HL-60 (cell line): ENCODE data around the gene ZSCAN21.
"Not testable (repeated sequence)": the region's sequence is repeated elsewhere in the genome, so short reads cannot be mapped to it uniquely, and the experiment has no call there.

Experiments
- DNase-seq, 2 experiments: peaks; one replicate each; pipeline ENCODE4 v3.0.0-alpha.2; 2010 to 2020; ENCODE audit warnings: low read depth in 1 of 2, low spot score in 1 of 2
- H3K27ac ChIP-seq: fragments of 250-450 bp; sonication (Bioruptor Pico); replicated peaks from 2 replicates; pipeline ENCODE4 v1.5.1; 2020; ENCODE audit warnings: mild to moderate bottlenecking, moderate library complexity
- H3K27me3 ChIP-seq: fragments of 250-450 bp; sonication (Bioruptor Pico); 2 replicates; pipeline ENCODE4 v1.5.1; 2021; ENCODE audit warnings: mild to moderate bottlenecking, moderate library complexity; ENCODE audit not compliant: insufficient read depth, poor library complexity, severe bottlenecking
- H3K4me3 ChIP-seq: replicated peaks from 2 replicates; pipeline ENCODE4 v1.5.1; 2011; ENCODE audit warnings: mild to moderate bottlenecking, control low read depth, low read length; ENCODE audit not compliant: insufficient read depth
- CTCF ChIP-seq: IDR thresholded peaks from one replicate; pipeline ENCODE4 v1.5.1; 2011; ENCODE audit warnings: low read length, control low read depth, inconsistent platforms; ENCODE audit not compliant: insufficient read depth
- GABPA ChIP-seq: IDR thresholded peaks from 2 replicates; pipeline ENCODE4 v1.6.1; 2012; ENCODE audit warnings: low read depth
- POLR2AphosphoS5 ChIP-seq: IDR thresholded peaks from 2 replicates; pipeline ENCODE4 v1.6.1; 2012; ENCODE audit warnings: low read depth
- REST ChIP-seq: IDR thresholded peaks from 2 replicates; pipeline ENCODE4 v1.6.1; 2012; ENCODE audit warnings: low read depth; ENCODE audit not compliant: insufficient replicate concordance
- SPI1 ChIP-seq: IDR thresholded peaks from 2 replicates; pipeline ENCODE4 v1.6.1; 2012; ENCODE audit warnings: low read depth, mild to moderate bottlenecking, borderline replicate concordance

ZSCAN21 gene

DNA sequence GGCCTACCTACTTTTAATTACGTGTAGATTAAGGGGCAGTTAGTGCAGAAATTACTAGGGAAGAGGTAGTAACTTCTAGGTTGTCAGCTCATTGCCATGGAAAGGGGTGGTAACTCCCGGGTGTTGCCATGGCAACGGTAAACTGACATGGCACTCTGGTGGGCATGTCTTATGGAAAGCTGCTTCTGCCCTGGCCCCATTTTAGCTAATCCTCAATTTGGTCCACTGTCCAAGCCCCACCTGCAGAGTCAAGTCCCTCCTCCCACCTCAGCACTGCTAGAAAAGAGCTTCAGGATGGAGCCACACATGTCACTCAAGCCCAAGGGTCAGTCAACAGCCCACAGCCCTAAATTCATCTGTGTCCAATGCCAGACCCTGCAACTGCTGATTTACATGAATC is 41.7 kb upstream of the ZSCAN21 start:
- no peak overlapping the region for H3K4me3 ChIP-seq
- DNase-seq: no peak
- H3K27ac ChIP-seq: no peak overlapping the region
- TF ChIP-seq CTCF (no peak), GABPA (no peak), POLR2AphosphoS5 (no peak)
- H3K27me3 ChIP-seq: no peaks in the 10 kb centered on the region

DNA sequence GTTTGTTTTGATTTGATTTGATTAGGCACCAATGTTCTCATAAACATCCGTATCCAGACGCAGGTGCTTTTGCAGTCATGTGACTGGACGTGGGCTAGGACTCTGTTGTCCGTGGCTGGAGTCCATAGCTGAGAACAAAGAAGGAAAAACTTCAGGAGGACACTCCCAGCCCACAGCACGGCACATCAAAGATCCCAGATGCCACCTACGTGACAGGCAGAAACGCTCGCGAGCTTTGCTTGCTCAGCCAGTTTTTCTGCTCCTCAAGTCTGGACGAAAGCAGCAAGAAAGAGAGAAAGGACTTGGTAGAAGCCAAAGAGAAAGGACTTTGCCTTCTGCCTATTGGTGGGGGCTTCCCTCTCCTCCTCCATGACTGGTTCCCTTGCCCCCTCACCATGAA is 41.0 kb upstream of the ZSCAN21 start:
- H3K4me3 ChIP-seq: no peak overlapping the region
- H3K27ac ChIP-seq: no peak overlapping the region
- H3K27me3 ChIP-seq: no peaks in the 10 kb centered on the region
- TF ChIP-seq CTCF (no peak), REST (no peak), POLR2AphosphoS5 (no peak), SPI1 (no peak), GABPA (no peak)
- no peak for DNase-seq

- H3K27ac ChIP-seq, H3K27me3 ChIP-seq, DNase-seq, H3K4me3 ChIP-seq: not testable (repeated sequence)
Measured at GRCh38 chr7:100009952-100010351, 39.6 kb upstream of the ZSCAN21 start.

GRCh38 chr7:100010901-100011300 is 38.7 kb upstream of the ZSCAN21 start:
- no peak overlapping the region for H3K27ac ChIP-seq
- TF ChIP-seq GABPA (no peak), CTCF (no peak), SPI1 (no peak), POLR2AphosphoS5 (no peak), REST (no peak)
- DNase-seq: no peak
- no peak overlapping the region for H3K4me3 ChIP-seq
- H3K27me3 ChIP-seq: no peaks in the 10 kb centered on the region
